ENCODE measurements around the gene MRPL52.
"Not testable (repeated sequence)": the region's sequence is repeated elsewhere in the genome, so short reads cannot be mapped to it uniquely, and the experiment has no call there.

Gene MRPL52

DNA sequence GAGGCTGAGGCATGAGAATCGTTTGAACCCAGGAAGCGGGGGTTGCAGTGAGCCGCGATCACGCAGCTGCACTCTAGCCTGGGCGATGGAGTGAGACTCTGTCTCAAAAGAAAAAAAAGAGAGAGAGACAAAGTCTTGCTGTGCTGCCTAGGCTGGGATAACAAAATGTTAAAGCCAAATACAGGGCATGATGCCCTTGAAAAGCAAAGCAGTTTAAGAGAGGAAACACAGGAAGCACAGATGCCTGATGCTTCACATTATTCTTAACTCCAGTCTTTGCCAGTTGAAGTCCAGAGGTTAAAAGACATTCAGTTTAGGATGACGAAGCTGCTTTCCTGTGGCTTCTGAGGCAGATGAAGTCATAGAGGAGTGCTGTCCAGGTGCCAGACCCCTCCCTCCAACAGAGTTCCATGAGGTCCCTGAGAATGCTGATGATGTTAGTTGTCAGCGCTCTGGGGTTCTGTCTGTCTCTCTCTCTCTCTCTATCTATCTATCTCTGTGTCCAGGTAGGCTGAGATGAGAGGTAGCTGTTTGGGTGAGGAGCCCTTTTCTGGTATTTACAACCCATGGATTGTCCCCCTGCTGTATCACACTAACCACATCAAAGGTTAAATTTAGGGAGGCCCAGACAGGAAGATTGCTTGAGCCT, 4.9 kb upstream of the MRPL52 start:
- Histone ChIP-seq H3K9ac (no peak overlapping the region), H3K4me3 (ENCODE audit: low read depth, low read length) (no peak overlapping the region), H3K4me1 (peaks cover 7% of the 10 kb centered on the region), H3K9me3 (ENCODE audit: control insufficient read depth, low read length) (no peaks in the 10 kb centered on the region), H3K79me2 (peaks cover 2% of the 10 kb centered on the region), H3K36me3 (ENCODE audit: control insufficient read depth, insufficient read depth, low read length) (no peaks in the 10 kb centered on the region), H3K4me2 (ENCODE audit: low read length) (no peak overlapping the region), H2AFZ (peak overlapping the region; percentile 70), H3K27ac (no peak overlapping the region), H3K27me3 (ENCODE audit: control insufficient read depth, insufficient read depth, low read length) (no peaks in the 10 kb centered on the region)
- TF ChIP-seq, protein P1, sequence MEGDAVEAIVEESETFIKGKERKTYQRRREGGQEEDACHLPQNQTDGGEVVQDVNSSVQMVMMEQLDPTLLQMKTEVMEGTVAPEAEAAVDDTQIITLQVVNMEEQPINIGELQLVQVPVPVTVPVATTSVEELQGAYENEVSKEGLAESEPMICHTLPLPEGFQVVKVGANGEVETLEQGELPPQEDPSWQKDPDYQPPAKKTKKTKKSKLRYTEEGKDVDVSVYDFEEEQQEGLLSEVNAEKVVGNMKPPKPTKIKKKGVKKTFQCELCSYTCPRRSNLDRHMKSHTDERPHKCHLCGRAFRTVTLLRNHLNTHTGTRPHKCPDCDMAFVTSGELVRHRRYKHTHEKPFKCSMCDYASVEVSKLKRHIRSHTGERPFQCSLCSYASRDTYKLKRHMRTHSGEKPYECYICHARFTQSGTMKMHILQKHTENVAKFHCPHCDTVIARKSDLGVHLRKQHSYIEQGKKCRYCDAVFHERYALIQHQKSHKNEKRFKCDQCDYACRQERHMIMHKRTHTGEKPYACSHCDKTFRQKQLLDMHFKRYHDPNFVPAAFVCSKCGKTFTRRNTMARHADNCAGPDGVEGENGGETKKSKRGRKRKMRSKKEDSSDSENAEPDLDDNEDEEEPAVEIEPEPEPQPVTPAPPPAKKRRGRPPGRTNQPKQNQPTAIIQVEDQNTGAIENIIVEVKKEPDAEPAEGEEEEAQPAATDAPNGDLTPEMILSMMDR (IDR thresholded peaks at IDR 0.05): no peak

DNA sequence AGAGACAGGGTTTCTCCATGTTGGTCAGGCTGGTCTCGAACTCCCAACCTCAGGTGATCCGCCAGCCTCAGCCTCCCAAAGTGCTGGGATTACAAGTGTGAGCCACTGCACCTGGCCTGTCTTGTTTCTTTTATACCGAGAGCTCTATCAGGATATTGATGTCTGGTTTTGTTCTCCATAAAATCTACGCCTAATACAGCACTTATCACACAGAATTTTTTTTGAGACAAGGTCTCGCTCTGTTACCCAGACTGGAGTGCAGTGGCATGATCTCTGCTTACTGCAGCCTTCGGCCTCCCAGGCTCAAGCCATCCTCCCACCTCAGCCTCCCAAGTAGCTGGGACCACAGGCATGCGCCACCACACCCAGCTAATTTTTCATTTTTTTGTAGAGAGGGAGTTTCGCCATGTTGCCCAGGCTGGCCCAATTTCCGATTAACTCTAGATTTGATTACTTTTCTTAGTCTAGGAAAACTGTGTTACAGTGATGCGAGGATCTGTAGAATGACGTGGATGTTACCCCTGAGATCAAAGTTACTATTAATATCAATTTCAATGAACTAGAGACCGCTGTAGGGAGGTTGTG, 519 bp upstream of the MRPL52 start:
- not testable (repeated sequence) for H3K9me3 ChIP-seq (ENCODE audit: control insufficient read depth, low read length); H3K79me2 ChIP-seq; H3K4me1 ChIP-seq; H3K9ac ChIP-seq; H3K36me3 ChIP-seq (ENCODE audit: control insufficient read depth, insufficient read depth, low read length); H3K27me3 ChIP-seq (ENCODE audit: control insufficient read depth, insufficient read depth, low read length)
- Histone ChIP-seq H3K27ac (peak overlapping the region; percentile 93), H2AFZ (peak overlapping the region; percentile 93), H3K4me2 (ENCODE audit: low read length) (peak overlapping the region; percentile 77), H3K4me3 (ENCODE audit: low read depth, low read length) (peak overlapping the region; percentile 89)

DNA sequence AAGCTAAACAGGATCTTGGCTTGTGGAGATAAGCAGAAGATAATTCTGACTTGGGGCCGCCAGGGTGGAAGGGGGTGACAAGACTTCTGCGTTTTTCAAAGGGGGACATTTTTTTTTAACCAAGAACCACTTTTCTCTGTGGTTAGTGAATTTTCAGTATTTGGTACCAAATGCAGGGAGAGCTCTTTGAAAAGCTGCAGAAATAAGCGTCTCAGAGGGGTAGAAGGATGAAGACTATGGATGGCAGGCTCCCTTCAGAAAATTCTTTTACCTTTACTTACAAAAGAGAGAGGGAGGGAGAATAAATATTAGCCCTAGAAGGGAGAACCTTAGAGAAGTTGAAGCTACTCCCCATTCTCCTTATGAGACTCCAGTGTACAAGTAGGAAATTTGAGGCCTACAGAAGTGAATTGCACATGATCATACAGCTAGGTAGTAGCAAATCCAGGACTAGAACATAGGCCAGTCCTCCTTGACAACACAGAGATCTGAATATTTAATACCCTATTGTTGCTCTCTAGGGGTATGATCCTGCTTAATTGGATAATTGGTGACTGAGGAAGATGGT, 840 bp downstream of the MRPL52 start:
- H3K9me3 ChIP-seq (ENCODE audit: control insufficient read depth, low read length): no peaks in the 10 kb centered on the region
- no peaks in the 10 kb centered on the region for H3K4me1 ChIP-seq
- H2AFZ ChIP-seq: peak overlapping the region; percentile 93
- TF ChIP-seq, protein P1 (IDR thresholded peaks at IDR 0.05): no peak
- H3K27ac ChIP-seq: peak overlapping the region; percentile 93
- H3K4me3 ChIP-seq (ENCODE audit: low read depth, low read length): peak overlapping the region; percentile 89
- H3K4me2 ChIP-seq (ENCODE audit: low read length): peak overlapping the region; percentile 77
- H3K79me2 ChIP-seq: peaks cover 2% of the 10 kb centered on the region
- H3K36me3 ChIP-seq (ENCODE audit: control insufficient read depth, insufficient read depth, low read length): no peaks in the 10 kb centered on the region
- H3K9ac ChIP-seq: no peak overlapping the region
- no peaks in the 10 kb centered on the region for H3K27me3 ChIP-seq (ENCODE audit: control insufficient read depth, insufficient read depth, low read length)

DNA sequence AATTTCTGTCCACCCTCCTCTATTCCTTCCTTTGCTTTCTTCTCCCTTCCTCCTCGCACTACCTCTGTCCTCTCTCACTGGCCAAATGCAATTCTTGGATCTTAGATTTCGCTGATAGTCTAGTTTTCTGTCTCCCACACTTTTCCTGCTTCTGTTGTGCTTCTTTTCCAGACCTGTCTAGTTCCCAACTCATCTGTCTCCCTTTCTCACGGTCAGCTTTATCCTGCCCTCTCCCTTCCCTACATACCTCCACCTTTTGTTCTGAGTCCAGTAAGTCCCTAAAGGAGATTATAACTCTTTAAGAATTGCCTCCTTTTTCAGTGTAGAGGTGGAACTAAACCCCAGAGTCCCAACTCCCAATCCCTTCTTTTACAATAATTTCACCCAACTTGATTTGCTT, 5.8 kb downstream of the MRPL52 start:
- TF ChIP-seq, protein P1 (IDR thresholded peaks at IDR 0.05): no peak
- no peak overlapping the region for H3K9ac ChIP-seq

DNA sequence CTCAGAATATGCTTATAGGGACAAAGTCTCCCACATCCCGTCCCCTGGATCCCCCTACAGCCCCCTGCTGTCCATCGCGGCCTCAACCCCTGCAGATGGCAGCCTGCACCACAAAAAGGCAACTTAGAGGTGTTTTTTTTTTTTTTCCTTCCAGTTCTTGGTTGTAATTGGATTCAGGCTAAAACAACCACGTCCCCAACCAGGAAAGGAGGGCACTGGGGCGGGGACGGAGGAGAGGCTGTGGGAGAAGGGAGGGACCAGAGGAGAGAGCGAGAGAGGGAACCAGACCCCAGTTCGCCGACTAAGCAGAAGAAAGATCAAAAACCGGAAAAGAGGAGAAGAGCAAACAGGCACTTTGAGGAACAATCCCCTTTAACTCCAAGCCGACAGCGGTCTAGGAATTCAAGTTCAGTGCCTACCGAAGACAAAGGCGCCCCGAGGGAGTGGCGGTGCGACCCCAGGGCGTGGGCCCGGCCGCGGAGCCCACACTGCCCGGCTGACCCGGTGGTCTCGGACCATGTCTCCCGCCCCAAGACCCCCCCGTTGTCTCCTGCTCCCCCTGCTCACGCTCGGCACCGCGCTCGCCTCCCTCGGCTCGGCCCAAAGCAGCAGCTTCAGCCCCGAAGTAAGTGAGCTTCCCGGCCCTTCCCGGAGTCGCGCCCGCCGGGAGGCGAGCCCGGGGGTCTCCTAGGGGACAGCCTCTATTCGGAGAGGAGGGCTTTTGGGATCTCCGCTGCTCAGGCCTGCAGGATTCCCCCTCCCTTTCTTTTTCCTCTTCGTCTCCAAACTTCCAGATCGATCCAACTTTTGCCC, 6.8 kb downstream of the MRPL52 start, which contains the start of gene MMP14:
TSS of gene MMP14 (plus strand) at position 285 of the 813 bp plus-strand sequence. CDS start at position 518, 233 bp downstream.
- TF ChIP-seq, protein P1 (IDR thresholded peaks at IDR 0.05): peak; percentile 60
- no peaks in the 10 kb centered on the region for H3K9me3 ChIP-seq (ENCODE audit: control insufficient read depth, low read length)
- H3K4me3 ChIP-seq (ENCODE audit: low read depth, low read length): peak within 1 kb of the TSS; percentile 87
- H3K27ac ChIP-seq: peak within 1 kb of the TSS; percentile 77
- no peaks in the 10 kb centered on the region for H3K27me3 ChIP-seq (ENCODE audit: control insufficient read depth, insufficient read depth, low read length)
- H3K4me1 ChIP-seq: peaks cover 13% of the 10 kb centered on the region
- H3K4me2 ChIP-seq (ENCODE audit: low read length): peak within 1 kb of the TSS; percentile 93
- peak within 1 kb of the TSS; percentile 93 for H3K9ac ChIP-seq
- peaks cover 15% of the 10 kb centered on the region for H3K79me2 ChIP-seq
- peak within 1 kb of the TSS; percentile 80 for H2AFZ ChIP-seq
- no peaks in the 10 kb centered on the region for H3K36me3 ChIP-seq (ENCODE audit: control insufficient read depth, insufficient read depth, low read length)

More for the DNA sequence above, 5.8 kb downstream of the MRPL52 start:
- no peaks in the 10 kb centered on the region for H3K9me3 ChIP-seq (ENCODE audit: control insufficient read depth, low read length)
- H3K4me3 ChIP-seq (ENCODE audit: low read depth, low read length): no peak overlapping the region
- H3K4me1 ChIP-seq: peaks cover 13% of the 10 kb centered on the region
- no peaks in the 10 kb centered on the region for H3K36me3 ChIP-seq (ENCODE audit: control insufficient read depth, insufficient read depth, low read length)
- H3K4me2 ChIP-seq (ENCODE audit: low read length): peak overlapping the region; percentile 93
- H3K27ac ChIP-seq: peak overlapping the region; percentile 77
- H3K79me2 ChIP-seq: peaks cover 12% of the 10 kb centered on the region
- no peak overlapping the region for H2AFZ ChIP-seq
- H3K27me3 ChIP-seq (ENCODE audit: control insufficient read depth, insufficient read depth, low read length): no peaks in the 10 kb centered on the region

Data from parathyroid adenoma (tissue), 2 donors.